Globus pallidus (tissue), 1 donor: ENCODE measurements around the gene WDTC1.

Experiments
- DNase-seq: peaks from one replicate; pipeline ENCODE4 v3.0.0-alpha.2; 2015; ENCODE audit warnings: low spot score

The WDTC1 gene

DNA sequence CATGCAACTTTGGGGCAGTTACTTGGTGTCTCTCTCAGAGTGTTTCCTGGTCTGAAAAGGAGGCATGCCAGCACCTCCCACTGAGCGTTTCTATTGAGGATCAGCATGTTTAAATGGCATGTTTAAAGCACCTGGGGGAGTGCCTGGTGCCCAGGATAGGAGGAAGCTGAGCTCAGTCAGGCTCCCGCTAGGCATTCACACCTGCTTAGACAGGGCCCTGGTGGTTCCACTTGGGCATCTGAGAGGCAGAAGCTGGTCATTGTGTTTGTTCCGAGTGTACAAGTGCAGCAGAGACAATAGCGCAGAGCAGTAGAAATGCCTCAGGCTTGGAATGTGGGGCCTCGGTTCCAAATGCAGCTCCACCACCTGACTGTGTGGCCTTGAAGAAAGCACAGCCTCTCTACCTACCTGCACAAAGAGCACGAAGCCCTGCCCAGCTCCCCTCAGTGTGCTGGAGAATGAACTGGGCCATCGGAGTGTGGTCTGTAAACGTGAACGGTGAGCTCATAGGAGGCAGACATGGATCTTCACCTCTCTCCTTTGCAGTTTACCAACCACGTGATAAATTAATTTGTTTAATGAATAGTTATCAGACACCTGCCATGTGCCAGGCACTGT lies 67.3 kb downstream of the WDTC1 start:
- DNase-seq: no peak

DNA sequence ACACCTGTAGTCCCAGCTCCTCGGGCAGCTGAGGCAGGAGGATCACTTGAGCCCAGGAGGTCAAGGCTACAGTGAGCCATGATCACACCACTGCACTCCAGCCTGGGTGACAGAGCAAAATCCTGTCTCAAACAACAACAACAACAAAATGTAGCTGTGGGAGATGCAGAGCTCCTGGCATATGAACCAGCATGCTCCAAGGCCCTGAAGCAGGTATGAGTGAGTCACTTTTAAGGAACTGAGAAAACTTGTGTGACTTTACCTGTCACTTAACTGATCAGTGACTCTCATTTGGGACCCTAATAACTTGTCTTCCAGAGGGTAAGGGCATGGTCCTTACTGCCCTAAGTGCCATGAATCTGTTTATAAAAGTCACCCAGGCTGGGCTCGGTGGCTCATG lies 68.2 kb downstream of the WDTC1 start:
- no peak for DNase-seq

DNA sequence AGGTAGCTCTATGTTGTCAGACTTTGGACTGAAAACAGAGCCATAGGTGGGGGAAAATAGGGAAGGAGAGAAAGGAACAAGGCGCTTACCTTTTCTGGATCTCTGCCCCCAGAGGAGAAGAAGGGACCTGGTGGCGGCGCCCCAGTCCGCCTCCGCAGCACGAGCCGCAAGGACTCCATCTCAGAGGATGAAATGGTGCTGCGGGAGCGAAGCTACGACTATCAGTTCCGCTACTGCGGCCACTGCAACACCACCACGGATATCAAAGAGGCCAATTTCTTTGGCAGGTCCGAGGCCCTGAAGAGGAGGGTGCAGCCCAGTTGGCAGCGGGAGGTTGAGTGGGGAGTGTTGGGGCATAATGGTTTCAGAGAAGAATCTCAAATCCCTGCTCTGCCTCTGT lies 69.1 kb downstream of the WDTC1 start:
- no peak for DNase-seq

DNA sequence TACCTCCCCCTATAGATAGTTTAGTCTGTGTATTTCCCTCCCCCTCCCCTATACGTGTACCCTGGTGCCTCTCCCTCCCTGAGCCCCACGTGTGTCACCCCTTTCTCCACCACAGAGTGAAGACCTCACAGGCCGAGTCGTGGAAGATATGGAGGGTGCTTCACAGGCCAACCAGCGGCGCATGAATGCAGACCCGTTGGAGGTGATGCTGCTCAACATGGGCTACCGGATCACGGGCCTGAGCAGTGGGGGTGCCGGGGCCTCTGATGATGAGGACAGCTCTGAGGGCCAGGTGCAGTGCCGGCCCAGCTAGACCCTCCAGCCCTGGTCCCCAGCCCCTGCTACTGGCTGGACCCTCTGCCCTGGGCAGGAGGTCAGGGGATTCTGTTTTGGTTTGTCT lies 71.6 kb downstream of the WDTC1 start:
- DNase-seq: no peak

DNA sequence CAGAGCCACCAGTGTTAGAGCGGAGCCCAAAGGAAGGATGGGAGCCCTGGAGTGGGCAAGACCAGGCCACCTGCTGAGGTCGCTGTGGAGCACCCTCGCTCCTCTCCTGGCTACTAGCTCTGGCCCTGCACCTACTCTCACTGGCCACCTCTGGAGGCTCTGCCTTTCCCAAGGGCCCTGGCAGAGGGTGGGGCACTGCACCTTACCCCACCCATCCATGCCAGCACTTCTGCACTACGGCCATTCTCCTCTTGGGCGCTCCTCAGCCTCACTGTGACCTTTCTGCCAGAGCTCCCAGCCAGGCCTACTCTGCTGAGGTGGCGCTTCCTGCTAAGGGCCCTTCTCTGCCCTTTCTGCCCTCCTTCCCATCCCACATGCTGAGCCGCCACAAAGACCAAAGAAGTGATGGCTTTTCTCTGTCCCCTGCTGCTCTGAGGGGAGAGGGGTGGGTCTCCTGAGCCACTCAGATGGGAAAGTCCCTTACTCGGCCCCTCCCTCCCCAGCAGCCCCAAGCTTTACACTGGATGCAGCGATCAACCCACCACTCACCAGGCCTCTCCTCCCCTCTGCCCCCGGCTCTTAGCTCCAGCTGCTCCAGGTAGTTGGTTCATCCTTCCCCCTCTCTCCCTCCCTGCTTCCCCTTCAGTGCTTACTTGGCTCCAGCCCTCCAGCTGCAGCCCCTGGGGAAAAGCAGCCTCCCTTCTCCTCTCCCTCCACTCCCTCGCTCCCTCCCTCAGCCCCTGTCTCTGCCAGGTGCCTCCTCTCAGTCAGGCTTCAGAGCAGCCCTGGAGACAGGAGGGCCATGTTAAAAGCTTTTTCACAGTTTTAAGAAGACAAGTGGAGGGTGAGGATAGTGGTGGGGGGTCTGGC lies 72.7 kb downstream of the WDTC1 start:
- DNase-seq: no peak

DNA sequence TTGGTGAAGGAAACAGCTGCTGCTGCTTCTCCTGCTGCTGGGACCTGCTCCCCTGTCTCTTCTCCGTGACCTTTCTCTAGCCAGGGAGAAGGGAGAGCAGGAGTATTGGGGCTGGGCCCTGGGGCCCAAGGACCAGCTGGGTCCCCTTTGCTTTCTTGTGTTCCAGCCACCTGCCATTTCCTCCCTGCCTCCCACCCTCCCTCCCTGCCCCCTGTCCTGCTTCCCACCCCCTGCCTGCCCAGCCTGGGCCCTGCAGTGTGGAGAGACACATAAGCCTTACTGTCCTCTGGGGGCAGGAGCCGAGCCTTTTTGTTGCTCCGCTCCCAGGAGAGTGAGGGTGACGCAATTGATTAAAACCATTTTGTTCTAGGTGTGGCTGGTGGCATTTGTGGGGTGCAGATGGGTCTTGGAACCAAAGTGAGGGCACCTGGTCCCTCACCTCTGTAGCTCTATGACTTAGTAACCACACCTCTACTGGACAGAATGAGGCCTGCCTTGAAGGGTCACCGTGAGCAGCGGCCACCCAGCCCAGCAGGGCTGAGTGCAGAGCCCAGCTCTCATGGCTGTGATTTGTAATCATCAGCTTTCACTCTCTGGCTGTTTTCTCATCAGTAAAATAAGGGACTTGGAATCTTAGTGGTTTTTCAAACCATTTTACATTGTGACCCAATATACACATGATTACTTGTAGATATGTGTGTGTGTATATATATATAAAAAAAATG lies 73.6 kb downstream of the WDTC1 start:
- DNase-seq: no peak

DNA sequence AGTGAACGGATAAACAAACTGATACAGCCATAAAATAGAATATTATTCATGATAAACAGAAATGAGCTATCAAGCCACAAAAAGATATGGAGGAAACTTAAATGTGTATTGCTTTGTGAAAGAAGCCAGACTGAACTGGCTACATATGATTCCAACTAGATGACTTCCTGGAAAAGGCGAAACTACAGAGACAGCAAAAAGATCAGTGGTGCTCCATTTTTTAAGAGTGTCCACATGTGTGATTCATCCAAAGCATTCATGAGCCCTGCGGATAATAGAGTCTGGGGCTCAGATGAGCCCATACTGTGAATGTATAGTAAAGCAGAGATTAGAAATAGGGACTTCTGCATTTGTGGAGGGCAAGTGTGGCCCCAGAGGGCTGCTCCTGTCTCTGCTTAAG lies 79.7 kb downstream of the WDTC1 start:
- DNase-seq: no peak

DNA sequence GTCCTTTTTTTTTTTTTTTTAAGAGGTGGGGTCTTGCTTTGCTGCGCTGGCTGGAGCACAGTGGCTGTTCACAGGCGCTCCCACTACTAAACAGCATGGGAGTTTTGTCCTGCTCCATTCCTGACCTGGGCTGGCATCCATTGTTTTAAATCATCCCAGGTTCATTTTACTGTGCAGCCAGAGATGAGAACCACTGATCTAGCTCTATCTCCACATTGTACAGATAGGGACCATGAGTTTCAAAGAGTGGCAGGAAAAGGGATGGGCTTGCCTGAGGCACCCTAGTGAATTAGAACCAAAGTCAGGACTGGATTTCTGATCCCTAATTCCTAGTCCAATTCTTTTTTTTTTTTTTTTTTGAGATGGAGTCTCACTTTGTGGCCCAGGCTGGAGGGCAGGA lies 80.3 kb downstream of the WDTC1 start:
- DNase-seq: no peak

DNA sequence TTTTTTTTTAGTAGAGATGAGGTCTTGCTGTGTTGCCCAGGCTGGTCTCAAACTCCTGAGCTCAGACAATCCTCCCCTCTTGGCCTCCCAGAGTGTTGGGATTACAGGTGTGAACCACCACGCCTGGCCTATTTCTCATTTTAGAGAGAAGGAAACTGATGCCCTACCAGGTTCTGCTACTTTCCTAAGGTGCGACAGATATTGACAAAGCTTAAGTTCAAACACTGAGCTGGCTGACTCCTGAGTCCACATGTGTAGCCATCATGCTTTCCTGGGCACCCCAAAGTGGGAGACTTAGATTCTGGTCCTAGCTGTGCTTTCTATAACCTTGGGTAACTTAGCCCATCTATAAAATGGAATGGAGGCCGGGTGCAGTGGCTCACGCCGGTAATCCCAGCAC lies 82.4 kb downstream of the WDTC1 start:
- no peak for DNase-seq

DNA sequence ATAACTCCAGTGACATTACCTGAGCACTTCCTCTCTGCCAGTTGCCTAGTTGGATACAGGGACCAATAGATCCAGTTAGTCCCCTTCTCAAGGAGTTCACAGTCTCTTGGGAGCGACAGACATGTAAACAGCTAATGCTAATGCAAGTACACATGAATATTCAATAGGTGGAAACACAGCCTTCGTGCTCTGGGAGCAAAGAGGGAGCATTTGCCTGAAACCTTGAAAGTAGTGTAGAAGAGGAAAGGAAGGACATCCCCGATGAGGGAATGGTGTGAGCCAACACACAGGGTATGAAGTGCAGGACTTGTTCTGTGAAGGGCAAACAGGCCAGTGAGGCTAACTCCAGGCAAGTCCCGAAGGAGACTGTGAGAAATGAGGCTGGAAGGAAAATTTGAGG lies 83.7 kb downstream of the WDTC1 start:
- DNase-seq: no peak

DNA sequence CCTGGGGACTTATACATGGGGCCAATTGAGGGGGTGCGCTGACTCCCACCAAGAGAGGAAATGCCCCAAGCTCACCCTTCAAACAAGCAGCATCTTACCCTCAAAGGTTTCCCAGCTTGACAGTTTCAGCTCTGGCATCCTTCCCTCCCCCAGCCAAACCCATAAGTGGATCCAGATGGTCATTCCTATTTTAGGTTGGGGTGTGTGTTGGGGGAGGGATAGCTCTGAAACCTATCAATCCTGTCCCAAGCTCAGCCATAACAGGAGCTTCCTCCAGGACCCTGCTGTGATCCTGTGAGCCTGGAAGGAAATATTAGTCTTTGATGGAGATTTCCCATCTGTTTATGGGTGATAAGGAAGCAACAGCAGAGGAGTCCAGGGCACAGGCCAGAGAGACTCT lies 84.2 kb downstream of the WDTC1 start:
- no peak for DNase-seq

DNA sequence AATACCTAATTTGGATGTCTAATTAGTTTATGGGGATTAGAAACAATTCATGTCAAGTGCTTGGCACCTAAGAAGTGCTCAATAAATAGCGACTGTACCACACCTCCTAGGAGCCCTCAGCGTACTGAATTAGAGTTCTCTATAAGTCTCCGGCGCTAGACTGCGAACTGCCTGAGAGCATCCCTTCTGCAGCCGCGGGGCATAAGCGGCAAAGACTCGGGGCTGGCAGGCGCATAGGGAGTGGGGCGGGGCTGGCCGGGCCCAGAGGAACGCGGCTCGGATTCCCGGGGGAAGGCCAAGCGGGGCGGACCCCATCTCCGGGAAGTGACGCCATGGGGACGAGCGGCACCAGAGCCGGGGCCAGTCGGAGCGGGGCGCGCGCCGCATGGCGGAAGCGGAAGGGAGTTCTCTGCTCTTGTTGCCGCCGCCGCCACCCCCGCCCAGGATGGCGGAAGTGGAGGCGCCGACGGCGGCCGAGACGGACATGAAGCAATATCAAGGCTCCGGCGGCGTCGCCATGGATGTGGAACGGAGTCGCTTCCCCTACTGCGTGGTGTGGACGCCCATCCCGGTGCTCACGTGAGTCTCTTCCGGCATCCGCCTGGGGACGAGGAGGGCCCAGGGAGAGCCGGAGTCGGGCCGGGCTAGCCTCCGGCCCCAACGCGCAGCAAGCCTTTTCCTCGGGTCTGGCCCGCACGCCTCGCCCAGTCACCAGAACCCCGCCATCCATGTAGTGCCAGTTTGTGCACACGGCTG lies 87.6 kb downstream of the WDTC1 start, which contains the start of gene TMEM222:
Gene TMEM222 (plus strand): TSS at position 351 of the 756 bp plus-strand sequence. CDS start 35 bp downstream, at position 386.
- DNase-seq: peak; percentile 97

DNA sequence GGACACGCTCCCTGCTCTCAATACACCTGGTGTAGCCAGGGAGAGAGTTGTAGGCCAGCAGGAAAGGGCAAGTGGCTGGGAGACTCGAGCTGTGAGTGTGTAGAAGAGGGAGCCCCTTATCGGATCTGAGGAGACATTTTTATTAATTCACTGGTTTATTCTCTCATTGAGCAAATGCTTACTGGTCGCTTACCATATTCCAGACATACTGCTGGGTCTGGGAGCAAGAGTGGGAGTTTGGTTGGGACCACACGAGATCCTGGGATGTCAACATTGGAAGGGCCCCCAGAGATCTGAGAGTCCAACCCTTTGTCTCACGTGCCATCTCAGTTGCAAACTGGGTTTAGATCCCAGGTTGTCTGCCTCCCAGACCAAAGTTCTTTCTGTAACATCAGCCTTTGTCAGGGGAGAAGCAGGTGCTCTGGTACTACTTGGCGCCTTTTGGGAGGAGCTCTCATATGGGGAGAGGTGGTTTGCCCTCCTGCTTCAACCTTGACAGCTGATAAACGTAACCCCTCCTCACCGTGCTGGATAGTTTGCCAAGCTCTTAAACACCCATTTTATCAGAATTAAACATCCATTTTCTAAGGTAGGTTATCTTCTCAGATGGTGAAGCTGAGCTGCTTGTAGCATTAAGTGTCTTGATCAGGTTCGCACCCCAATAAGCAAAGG lies 88.3 kb downstream of the WDTC1 start:
- no peak for DNase-seq

DNA sequence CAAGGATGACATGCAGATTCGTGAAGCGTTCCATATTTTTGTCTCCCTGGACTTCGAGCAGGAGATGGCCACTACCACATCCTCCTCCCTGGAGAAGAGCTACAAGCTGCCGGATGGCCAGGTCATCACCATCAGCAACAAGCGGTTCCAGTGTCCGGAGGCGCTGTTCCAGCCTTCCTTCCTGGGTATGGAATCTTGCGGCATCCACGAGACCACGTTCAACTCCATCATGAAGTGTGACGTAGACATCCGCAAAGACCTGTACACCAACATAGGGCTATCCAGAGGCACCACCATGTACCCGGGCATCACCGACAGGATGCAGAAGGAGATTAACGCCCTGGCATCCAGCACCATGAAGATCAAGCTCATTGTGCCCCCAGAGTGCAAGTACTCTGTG lies 90.9 kb downstream of the WDTC1 start:
- no peak for DNase-seq

DNA sequence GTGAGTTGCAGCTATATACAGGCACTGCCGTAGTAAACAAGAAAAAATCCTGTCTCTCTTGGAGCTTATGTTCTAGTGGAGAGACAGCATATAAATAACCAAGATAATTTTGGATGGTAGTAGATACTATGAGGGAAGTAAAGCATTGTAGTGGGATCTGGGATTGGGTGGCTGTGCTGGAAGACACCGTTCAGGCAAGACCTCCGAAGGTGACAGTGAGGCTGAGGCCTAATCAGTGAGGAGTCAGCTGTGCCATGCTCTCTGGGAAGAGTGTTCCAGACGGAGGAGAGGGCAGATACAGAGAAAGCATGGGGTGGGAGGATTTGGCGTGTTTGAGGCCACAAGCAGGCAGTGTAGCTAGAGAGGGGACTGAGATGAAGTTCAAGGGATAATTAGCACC lies 93.5 kb downstream of the WDTC1 start:
- no peak for DNase-seq

DNA sequence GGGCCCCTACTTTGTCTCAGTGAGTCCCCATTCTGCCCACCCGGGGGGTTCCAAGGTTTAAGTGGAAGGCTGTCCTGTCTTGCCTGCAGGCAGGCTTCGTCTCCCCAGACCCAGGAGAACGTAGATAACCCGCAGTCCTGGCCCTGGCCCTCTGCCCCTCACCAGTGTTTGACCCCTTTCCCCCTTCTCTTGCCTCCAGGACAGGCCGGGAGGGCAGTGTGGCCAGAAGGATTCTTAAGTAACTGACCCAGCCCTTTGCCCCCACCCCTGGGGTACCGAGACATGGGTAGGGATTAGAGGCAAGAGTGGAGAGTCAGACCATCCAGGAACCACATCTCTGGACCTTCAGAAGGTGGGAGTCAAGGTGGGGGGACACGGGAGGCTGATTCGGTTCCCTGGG lies 96.4 kb downstream of the WDTC1 start:
- no peak for DNase-seq

DNA sequence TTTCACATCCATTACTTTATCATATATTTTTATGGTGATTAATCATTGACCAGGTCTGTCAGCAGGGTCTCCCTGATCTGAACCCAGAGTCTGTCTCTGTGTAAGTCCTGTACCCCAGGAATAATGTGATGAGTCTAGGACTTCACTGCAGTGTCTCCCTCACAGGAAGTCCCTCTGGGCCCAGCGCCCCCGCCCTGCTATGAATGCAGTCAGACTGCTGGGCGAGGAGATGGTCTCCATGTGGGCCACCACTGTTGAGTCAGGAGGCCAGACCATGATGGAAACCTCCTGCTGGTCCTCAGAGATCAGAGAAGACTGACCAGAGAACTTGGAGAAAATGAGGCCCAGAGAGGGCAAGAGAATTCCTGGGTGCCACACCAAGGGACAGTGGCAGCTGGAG lies 97.0 kb downstream of the WDTC1 start:
- DNase-seq: no peak

DNA sequence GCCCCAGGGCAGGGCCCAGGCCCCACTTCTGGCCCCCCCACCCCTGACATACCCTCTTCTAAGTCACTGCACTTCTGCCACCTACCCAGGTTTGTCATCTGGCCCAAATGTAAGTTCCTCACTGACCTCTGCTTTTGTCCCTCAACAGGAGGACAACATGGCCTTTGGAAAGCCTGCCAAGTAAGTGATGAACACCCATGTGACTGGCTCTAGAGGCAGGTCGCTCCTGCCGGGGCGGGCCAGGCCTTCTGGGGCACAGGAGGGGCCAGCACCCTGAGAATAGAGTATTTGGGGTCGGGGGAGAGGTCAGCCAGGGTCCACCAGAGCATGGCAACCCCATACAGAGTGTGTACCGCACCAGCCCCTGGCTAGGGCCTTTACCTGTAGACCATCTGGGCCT lies 97.5 kb downstream of the WDTC1 start:
- DNase-seq: no peak

DNA sequence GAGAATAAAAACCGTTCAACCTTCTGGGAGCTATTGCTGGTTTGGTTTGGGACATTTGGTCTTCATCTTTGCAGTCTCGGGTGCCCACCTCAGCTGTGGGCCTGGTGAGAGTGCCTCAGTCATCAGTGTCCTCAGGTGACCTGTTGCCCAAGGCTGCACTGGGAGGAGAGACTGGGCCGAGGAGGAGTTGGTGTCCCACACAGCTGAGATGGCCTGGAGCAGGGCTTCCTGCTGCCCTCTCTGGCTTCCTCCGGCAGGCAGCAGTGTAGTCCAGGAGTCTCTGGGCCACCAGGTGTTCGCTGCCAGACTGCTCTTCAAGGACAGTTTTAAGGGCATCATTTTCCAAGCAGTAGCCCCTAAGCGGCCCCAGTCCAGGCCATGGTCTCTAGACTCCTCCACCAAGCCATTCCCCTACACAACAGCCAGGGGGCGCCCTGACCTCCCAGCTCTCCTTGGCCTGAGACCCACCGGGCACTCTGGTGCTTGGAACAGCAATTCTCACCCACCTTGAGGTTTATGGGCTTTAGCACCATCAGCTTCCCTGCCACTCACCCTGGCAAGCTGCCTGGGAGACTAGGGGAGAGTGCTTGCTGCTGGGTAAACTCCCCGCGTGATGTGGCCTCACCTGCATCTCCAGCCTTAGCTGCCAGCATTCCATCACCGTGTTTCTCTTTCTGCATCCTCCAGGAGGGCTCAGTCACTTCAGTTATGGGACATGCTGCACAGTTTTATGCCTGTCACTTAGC lies 98.3 kb downstream of the WDTC1 start:
- DNase-seq: peak; percentile 18

DNA sequence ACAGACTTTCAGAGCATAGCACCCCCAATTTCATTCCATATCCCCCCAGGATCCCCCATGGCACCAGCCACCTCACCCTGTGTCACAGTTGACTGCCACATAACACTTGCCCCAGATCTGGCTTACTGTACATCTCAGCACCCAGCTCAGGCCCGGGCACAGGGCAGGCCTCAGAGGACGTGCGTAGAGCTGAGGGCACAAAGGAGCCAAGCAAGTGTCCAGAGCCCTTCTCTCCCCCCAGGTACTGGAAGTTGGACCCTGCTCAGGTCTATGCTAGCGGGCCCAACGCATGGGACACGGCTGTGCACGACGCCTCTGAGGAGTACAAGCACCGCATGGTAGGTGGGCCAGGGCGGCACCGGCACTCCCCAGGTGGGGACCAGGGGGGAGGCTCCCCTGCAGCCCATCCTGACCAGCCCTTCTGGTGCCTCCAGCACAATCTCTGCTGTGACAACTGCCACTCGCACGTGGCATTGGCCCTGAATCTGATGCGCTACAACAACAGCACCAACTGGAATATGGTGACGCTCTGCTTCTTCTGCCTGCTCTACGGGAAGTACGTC lies 99.4 kb downstream of the WDTC1 start:
- no peak for DNase-seq
